Measurements from ENCODE around the gene TGFBR3L.
"Not testable (repeated sequence)": the region's sequence is repeated elsewhere in the genome, so short reads cannot be mapped to it uniquely, and the experiment has no call there.

The TGFBR3L gene

GRCh38 chr19:7961082-7961481, 46.5 kb downstream of the TGFBR3L start:
- H3K36me3 ChIP-seq (ENCODE audit: control insufficient read depth, insufficient read depth, low read length) = peaks cover 40% of the 10 kb centered on the region

GRCh38 chr19:7961920-7962626, 47.4 kb downstream of the TGFBR3L start:
- no peak overlapping the region for H3K27ac ChIP-seq (ENCODE audit: insufficient read depth, low read length, poor library complexity, severe bottlenecking)
- no peaks in the 10 kb centered on the region for H3K4me1 ChIP-seq (ENCODE audit: control insufficient read depth, insufficient read depth, low read length, poor library complexity, severe bottlenecking)
- no peak overlapping the region for H3K4me3 ChIP-seq (ENCODE audit: insufficient read depth, low read depth, low read length, poor library complexity, severe bottlenecking)
- no peaks in the 10 kb centered on the region for H3K27me3 ChIP-seq (replicated peaks; ENCODE audit: control insufficient read depth, insufficient read depth, low read length, poor library complexity, severe bottlenecking)
- H3K36me3 ChIP-seq (ENCODE audit: control insufficient read depth, insufficient read depth, low read length) = peaks cover 50% of the 10 kb centered on the region
- DNase-seq = no peak
- no peaks in the 10 kb centered on the region for H3K9me3 ChIP-seq (ENCODE audit: control insufficient read depth, low read length)

More at GRCh38 chr19:7961082-7961481, 46.5 kb downstream of the TGFBR3L start:
- not testable (repeated sequence) for H3K27me3 ChIP-seq (replicated peaks; ENCODE audit: control insufficient read depth, insufficient read depth, low read length, poor library complexity, severe bottlenecking); H3K27ac ChIP-seq (ENCODE audit: insufficient read depth, low read length, poor library complexity, severe bottlenecking); H3K9me3 ChIP-seq (ENCODE audit: control insufficient read depth, low read length); H3K4me3 ChIP-seq (ENCODE audit: insufficient read depth, low read depth, low read length, poor library complexity, severe bottlenecking); DNase-seq; H3K4me1 ChIP-seq (ENCODE audit: control insufficient read depth, insufficient read depth, low read length, poor library complexity, severe bottlenecking)

- Histone ChIP-seq H3K27ac (ENCODE audit: insufficient read depth, low read length, poor library complexity, severe bottlenecking) (no peak overlapping the region), H3K36me3 (ENCODE audit: control insufficient read depth, insufficient read depth, low read length) (peaks cover 56% of the 10 kb centered on the region), H3K27me3 (replicated peaks; ENCODE audit: control insufficient read depth, insufficient read depth, low read length, poor library complexity, severe bottlenecking) (no peaks in the 10 kb centered on the region), H3K9me3 (ENCODE audit: control insufficient read depth, low read length) (no peaks in the 10 kb centered on the region), H3K4me3 (ENCODE audit: insufficient read depth, low read depth, low read length, poor library complexity, severe bottlenecking) (no peak overlapping the region), H3K4me1 (ENCODE audit: control insufficient read depth, insufficient read depth, low read length, poor library complexity, severe bottlenecking) (no peaks in the 10 kb centered on the region)
- DNase-seq = no peak
Measured at GRCh38 chr19:7962644-7963268, 48.1 kb downstream of the TGFBR3L start.

- Histone ChIP-seq H3K36me3 (ENCODE audit: control insufficient read depth, insufficient read depth, low read length) (peaks cover 62% of the 10 kb centered on the region), H3K4me1 (ENCODE audit: control insufficient read depth, insufficient read depth, low read length, poor library complexity, severe bottlenecking) (no peaks in the 10 kb centered on the region), H3K27ac (ENCODE audit: insufficient read depth, low read length, poor library complexity, severe bottlenecking) (no peak overlapping the region), H3K4me3 (ENCODE audit: insufficient read depth, low read depth, low read length, poor library complexity, severe bottlenecking) (no peak overlapping the region), H3K9me3 (ENCODE audit: control insufficient read depth, low read length) (no peaks in the 10 kb centered on the region), H3K27me3 (replicated peaks; ENCODE audit: control insufficient read depth, insufficient read depth, low read length, poor library complexity, severe bottlenecking) (no peaks in the 10 kb centered on the region)
- no peak for DNase-seq
Measured at GRCh38 chr19:7963566-7963965, 48.9 kb downstream of the TGFBR3L start.

- H3K27ac ChIP-seq (ENCODE audit: insufficient read depth, low read length, poor library complexity, severe bottlenecking) = no peak overlapping the region
- no peak for DNase-seq
- no peaks in the 10 kb centered on the region for H3K9me3 ChIP-seq (ENCODE audit: control insufficient read depth, low read length)
- H3K4me1 ChIP-seq (ENCODE audit: control insufficient read depth, insufficient read depth, low read length, poor library complexity, severe bottlenecking) = no peaks in the 10 kb centered on the region
- H3K36me3 ChIP-seq (ENCODE audit: control insufficient read depth, insufficient read depth, low read length) = peaks cover 66% of the 10 kb centered on the region
- H3K4me3 ChIP-seq (ENCODE audit: insufficient read depth, low read depth, low read length, poor library complexity, severe bottlenecking) = no peak overlapping the region
- no peaks in the 10 kb centered on the region for H3K27me3 ChIP-seq (replicated peaks; ENCODE audit: control insufficient read depth, insufficient read depth, low read length, poor library complexity, severe bottlenecking)
Measured at GRCh38 chr19:7965259-7965841, 50.7 kb downstream of the TGFBR3L start.

- no peaks in the 10 kb centered on the region for H3K27me3 ChIP-seq (replicated peaks; ENCODE audit: control insufficient read depth, insufficient read depth, low read length, poor library complexity, severe bottlenecking)
- no peak overlapping the region for H3K4me3 ChIP-seq (ENCODE audit: insufficient read depth, low read depth, low read length, poor library complexity, severe bottlenecking)
- H3K27ac ChIP-seq (ENCODE audit: insufficient read depth, low read length, poor library complexity, severe bottlenecking) = no peak overlapping the region
- no peaks in the 10 kb centered on the region for H3K9me3 ChIP-seq (ENCODE audit: control insufficient read depth, low read length)
- no peaks in the 10 kb centered on the region for H3K4me1 ChIP-seq (ENCODE audit: control insufficient read depth, insufficient read depth, low read length, poor library complexity, severe bottlenecking)
- no peak for DNase-seq
- peaks cover 64% of the 10 kb centered on the region for H3K36me3 ChIP-seq (ENCODE audit: control insufficient read depth, insufficient read depth, low read length)
Measured at GRCh38 chr19:7965921-7966665, 51.5 kb downstream of the TGFBR3L start.

- DNase-seq = no peak
- no peak overlapping the region for H3K27ac ChIP-seq (ENCODE audit: insufficient read depth, low read length, poor library complexity, severe bottlenecking)
- no peaks in the 10 kb centered on the region for H3K27me3 ChIP-seq (replicated peaks; ENCODE audit: control insufficient read depth, insufficient read depth, low read length, poor library complexity, severe bottlenecking)
- H3K9me3 ChIP-seq (ENCODE audit: control insufficient read depth, low read length) = no peaks in the 10 kb centered on the region
- no peaks in the 10 kb centered on the region for H3K4me1 ChIP-seq (ENCODE audit: control insufficient read depth, insufficient read depth, low read length, poor library complexity, severe bottlenecking)
- H3K4me3 ChIP-seq (ENCODE audit: insufficient read depth, low read depth, low read length, poor library complexity, severe bottlenecking) = no peak overlapping the region
- H3K36me3 ChIP-seq (ENCODE audit: control insufficient read depth, insufficient read depth, low read length) = peaks cover 63% of the 10 kb centered on the region
Measured at GRCh38 chr19:7968008-7968795, 53.6 kb downstream of the TGFBR3L start.
